IMR-90 (cell line): ENCODE data around the gene USH2A.

Experiments
- CEBPB ChIP-seq: IDR thresholded peaks from 2 replicates; pipeline ENCODE4 v1.6.1; 2012; ENCODE audit warnings: low read depth, low read length, improper control_type of control experiment
- CHD1 ChIP-seq: IDR thresholded peaks from 2 replicates; pipeline ENCODE4 v1.6.1; 2012; ENCODE audit warnings: low read depth, low read length, improper control_type of control experiment
- CTCF ChIP-seq: conservative IDR thresholded peaks from 2 replicates; pipeline ENCODE4 v1.5.1; 2012; ENCODE audit warnings: mild to moderate bottlenecking, low read depth, low read length, improper control_type of control experiment
- MXI1 ChIP-seq: IDR thresholded peaks from 2 replicates; pipeline ENCODE4 v1.6.1; 2012; ENCODE audit warnings: low read depth, mild to moderate bottlenecking, low read length, moderate library complexity, borderline replicate concordance
- NFE2L2 ChIP-seq: fragments of 150-350 bp; IDR thresholded peaks from 2 replicates; pipeline ENCODE4 v1.6.1; 2016; ENCODE audit warnings: low read depth, mild to moderate bottlenecking, low read length
- POLR2A ChIP-seq: IDR thresholded peaks from 2 replicates; pipeline ENCODE4 v1.6.1; 2012; ENCODE audit warnings: mild to moderate bottlenecking, low read depth, low read length

- TF ChIP-seq NFE2L2 (no peak), CTCF (no peak), MXI1 (no peak), POLR2A (no peak), CHD1 (no peak), CEBPB (no peak)
Measured at GRCh38 chr1:216205176-216205575, 218.1 kb downstream of the USH2A start.
